Measurements from ENCODE around the gene USP47.
A peak's percentile ranks its signal among the peaks of the same experiment; 100 is the strongest.

Gene USP47

DNA sequence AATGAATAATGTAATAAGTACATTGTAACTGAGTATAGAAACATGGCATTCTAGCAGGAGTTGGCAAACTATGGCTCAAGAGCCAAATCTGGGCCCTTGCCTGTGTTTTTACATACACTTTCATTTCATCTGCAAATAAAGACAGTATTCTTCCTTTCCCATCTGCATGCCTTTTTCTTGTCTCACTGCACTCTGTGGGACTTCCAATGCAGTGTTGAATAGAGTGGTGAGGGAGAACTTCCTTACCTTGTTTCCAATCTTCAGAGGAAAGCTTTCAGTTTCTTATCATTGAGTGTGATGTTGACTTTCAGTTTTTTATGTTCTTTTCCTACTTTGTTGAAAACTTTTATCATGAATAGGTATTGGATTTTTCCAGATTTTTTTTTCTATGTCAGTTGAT lies 82.1 kb downstream of the USP47 start:
- H3K27me3 ChIP-seq = no peaks in the 10 kb centered on the region
- H3K9me3 ChIP-seq = no peaks in the 10 kb centered on the region
- H3K27ac ChIP-seq = no peak overlapping the region
- no peaks in the 10 kb centered on the region for H3K4me1 ChIP-seq
- no peak overlapping the region for H3K4me3 ChIP-seq
- peaks cover 6 to 29% (median 16%) of the 10 kb centered on the region in 3 donors for H3K36me3 ChIP-seq
- intact Hi-C loops (cut with DNase I; ENCODE audit: low total_unique reads) = no loop called here
- TF ChIP-seq, protein P1, sequence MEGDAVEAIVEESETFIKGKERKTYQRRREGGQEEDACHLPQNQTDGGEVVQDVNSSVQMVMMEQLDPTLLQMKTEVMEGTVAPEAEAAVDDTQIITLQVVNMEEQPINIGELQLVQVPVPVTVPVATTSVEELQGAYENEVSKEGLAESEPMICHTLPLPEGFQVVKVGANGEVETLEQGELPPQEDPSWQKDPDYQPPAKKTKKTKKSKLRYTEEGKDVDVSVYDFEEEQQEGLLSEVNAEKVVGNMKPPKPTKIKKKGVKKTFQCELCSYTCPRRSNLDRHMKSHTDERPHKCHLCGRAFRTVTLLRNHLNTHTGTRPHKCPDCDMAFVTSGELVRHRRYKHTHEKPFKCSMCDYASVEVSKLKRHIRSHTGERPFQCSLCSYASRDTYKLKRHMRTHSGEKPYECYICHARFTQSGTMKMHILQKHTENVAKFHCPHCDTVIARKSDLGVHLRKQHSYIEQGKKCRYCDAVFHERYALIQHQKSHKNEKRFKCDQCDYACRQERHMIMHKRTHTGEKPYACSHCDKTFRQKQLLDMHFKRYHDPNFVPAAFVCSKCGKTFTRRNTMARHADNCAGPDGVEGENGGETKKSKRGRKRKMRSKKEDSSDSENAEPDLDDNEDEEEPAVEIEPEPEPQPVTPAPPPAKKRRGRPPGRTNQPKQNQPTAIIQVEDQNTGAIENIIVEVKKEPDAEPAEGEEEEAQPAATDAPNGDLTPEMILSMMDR (IDR thresholded peaks at IDR 0.05) = no peak
- DNase-seq = no peak

DNA sequence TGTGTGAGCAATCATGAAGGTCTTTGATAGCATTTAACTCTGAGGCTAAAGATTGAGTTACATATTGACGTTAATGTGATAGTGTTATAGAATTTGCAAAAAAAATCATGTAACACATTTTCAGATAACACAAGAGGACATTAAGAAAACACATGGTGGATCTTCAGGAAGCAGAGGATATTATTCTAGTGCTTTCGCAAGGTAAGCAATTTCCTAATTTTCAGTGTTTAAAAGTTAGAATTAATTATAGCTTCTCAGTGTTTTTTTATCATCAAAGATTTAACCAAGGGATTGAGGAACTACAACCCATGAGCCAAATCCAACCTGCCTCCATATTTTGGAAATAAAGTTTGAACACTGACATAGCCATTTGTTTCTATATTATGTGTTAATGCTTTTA lies 88.1 kb downstream of the USP47 start:
- Histone ChIP-seq H3K9me3 (no peaks in the 10 kb centered on the region), H3K4me3 (no peak overlapping the region), H3K27ac (no peak overlapping the region), H3K4me1 (no peaks in the 10 kb centered on the region), H3K27me3 (no peaks in the 10 kb centered on the region), H3K36me3 (peaks cover 21 to 42% (median 38%) of the 10 kb centered on the region in 3 donors)
- TF ChIP-seq, protein P1 (IDR thresholded peaks at IDR 0.05) = no peak
- DNase-seq = no peak
- intact Hi-C loops (cut with DNase I; ENCODE audit: low total_unique reads) = loop anchor here (10.0 kb wide), 1 partner anchor 345 kb away; no protein-coding TSS in a partner anchor

DNA sequence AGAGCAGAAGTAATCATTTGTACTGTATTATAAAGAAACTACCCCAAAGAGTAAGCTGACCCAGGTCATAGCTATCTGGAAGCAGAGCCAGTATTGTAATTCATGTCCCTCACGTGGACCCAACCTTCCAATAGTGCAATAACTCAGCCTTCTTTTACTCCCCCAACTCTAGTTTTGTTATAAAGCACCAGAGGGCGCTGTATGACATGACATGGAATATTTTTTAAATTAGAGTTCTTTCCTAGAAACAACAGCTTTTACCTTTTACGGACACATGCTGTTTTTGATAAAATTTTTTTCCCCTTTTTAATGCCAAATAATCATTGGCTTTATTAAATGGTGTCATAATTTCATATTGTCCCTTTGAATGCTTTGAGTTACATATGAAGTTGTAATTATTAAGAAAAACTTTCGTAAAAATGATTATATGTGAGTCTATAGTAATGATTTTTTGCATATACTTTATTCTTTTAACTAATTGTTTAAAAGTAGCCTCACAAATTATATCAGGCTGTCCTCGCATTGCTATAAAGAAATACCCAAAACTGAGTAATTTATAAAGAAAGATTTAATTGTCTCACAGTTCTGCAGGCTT lies 89.8 kb downstream of the USP47 start:
- no peak overlapping the region for H3K4me3 ChIP-seq
- no peaks in the 10 kb centered on the region for H3K4me1 ChIP-seq
- TF ChIP-seq, protein P1 (IDR thresholded peaks at IDR 0.05) = peak; percentile 56 to 79
- H3K36me3 ChIP-seq = peaks cover 26 to 45% (median 37%) of the 10 kb centered on the region in 3 donors
- DNase-seq = no peak
- intact Hi-C loops (cut with DNase I; ENCODE audit: low total_unique reads) = loop anchor here (1.0 to 10.0 kb wide), 2 partner anchors 113 to 343 kb away; no protein-coding TSS in a partner anchor
- H3K27me3 ChIP-seq = no peaks in the 10 kb centered on the region
- no peaks in the 10 kb centered on the region for H3K9me3 ChIP-seq
- H3K27ac ChIP-seq = no peak overlapping the region

DNA sequence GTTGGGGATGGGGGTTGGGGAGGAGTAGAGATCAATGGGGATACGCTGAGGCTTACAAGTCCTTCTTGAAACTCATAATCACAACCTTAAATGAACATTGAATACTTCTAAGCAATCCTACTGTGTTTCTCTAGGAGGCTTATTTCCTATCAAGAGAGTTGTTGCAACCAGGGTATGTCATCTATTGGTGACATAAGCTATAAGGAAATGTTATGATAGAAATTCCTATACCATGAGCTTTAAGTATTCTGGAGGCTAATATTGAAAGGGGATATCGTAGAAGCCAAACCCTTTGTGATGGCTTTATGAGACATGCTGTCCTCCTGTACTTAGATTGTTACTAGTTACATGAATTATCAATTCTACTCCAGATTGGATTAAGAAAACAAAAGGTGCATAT lies 93.8 kb downstream of the USP47 start:
- Histone ChIP-seq H3K4me3 (no peak overlapping the region), H3K36me3 (peaks cover 37 to 50% (median 47%) of the 10 kb centered on the region in 3 donors), H3K27me3 (no peaks in the 10 kb centered on the region), H3K4me1 (no peaks in the 10 kb centered on the region), H3K27ac (no peak overlapping the region), H3K9me3 (no peaks in the 10 kb centered on the region)
- no peak for DNase-seq
- intact Hi-C loops (cut with DNase I; ENCODE audit: low total_unique reads) = loop anchor here (10.0 kb wide), 1 partner anchor 339 kb away; no protein-coding TSS in a partner anchor
- TF ChIP-seq, protein P1 (IDR thresholded peaks at IDR 0.05) = no peak

DNA sequence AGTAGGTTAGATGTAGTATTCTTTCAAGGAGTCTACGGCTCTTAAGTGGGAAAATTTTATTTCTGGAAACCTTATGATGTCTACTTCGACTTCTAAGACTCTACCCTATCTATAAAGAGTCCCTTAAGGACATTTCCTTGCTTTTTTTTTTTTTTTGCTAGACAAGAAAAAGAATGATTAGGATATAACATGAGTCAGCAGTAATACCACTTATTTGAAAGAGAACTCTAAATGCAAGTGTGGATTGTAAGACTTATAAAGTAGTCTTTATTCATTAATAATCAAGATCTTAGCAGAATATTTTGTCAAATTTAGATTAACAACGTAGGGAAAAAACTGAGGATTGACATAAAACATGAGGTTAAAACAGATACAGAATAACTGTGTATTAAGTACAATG lies 95.7 kb downstream of the USP47 start:
- Histone ChIP-seq H3K27ac (no peak overlapping the region), H3K4me3 (no peak overlapping the region), H3K4me1 (no peaks in the 10 kb centered on the region), H3K27me3 (no peaks in the 10 kb centered on the region), H3K36me3 (peaks cover 45 to 57% (median 57%) of the 10 kb centered on the region in 3 donors), H3K9me3 (no peaks in the 10 kb centered on the region)
- no peak for DNase-seq
- TF ChIP-seq, protein P1 (IDR thresholded peaks at IDR 0.05) = no peak
- intact Hi-C loops (cut with DNase I; ENCODE audit: low total_unique reads) = loop anchor here (10.0 kb wide), 1 partner anchor 337 kb away; no protein-coding TSS in a partner anchor

Data from tibial artery (tissue), 4 donors.